Measurements from ENCODE around the gene RPL19.

RPL19 gene

DNA sequence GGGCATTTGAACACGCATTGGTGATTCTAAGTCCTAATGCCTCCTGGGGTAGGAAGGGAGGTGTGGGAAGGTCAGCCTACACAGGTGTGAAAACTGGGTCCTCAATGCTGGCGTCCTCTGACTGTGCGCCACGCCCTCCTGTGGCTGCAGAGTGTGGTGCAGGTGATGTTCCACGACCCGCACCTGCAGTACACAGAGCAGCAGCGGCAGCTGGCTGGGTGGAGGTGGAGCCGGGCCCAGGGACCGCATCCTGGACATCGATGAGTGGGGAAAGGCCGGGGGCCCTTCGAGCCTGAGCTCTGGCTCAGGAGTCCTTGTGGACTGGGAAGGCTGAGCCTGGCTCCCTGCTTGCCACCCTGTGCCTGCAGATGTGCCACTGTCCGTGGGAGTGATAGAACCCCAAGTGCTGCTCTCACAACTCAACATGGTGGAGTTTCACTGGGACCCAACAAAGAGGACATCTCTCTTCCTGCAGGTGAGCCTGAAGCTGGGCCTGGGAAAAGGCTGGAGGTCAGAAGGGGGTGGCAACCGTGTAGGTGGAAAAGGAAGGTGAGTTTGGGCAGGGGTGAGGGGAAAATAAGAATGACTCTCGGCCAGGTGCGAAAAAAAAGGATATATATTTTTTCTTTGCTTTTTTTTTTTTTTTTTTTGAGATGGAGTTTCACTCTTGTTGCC is 39.7 kb downstream of the RPL19 start:
- peak; percentile 71 for DNase-seq (ENCODE audit: extremely low read depth, insufficient read length)
- Histone ChIP-seq H3K27me3 (replicated peaks; ENCODE audit: control insufficient read depth, insufficient read depth, low read length) (no peaks in the 10 kb centered on the region; the same call in 1 of the 2 replicates), H3K36me3 (ENCODE audit: control insufficient read depth, insufficient read depth, low read length) (no peaks in the 10 kb centered on the region), H3K4me3 (replicated peaks; ENCODE audit: low read depth, low read length) (no peak overlapping the region)
- TF ChIP-seq, protein P1, sequence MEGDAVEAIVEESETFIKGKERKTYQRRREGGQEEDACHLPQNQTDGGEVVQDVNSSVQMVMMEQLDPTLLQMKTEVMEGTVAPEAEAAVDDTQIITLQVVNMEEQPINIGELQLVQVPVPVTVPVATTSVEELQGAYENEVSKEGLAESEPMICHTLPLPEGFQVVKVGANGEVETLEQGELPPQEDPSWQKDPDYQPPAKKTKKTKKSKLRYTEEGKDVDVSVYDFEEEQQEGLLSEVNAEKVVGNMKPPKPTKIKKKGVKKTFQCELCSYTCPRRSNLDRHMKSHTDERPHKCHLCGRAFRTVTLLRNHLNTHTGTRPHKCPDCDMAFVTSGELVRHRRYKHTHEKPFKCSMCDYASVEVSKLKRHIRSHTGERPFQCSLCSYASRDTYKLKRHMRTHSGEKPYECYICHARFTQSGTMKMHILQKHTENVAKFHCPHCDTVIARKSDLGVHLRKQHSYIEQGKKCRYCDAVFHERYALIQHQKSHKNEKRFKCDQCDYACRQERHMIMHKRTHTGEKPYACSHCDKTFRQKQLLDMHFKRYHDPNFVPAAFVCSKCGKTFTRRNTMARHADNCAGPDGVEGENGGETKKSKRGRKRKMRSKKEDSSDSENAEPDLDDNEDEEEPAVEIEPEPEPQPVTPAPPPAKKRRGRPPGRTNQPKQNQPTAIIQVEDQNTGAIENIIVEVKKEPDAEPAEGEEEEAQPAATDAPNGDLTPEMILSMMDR (IDR thresholded peaks at IDR 0.05; ENCODE audit: insufficient read depth, low read length, poor library complexity, severe bottlenecking): peak; percentile 87

DNA sequence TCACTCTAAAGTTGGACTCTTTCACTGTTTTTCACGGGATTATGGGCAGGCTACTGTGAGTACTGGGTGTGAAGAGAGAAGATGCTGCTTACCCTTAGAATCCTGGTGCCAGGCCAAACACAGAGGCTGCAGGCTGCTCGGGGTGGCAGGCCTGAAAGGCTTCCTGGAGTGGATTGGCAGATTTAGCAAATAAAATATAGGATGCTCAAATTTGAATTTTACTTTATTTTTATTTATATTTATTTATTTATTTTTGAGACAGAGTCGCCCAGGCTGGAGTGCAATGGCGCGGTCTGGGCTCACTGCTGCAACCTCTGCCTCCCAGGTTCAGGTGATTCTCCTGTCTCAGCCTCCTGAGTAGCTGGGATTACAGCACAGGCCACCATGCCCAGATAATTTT is 40.5 kb downstream of the RPL19 start:
- TF ChIP-seq, protein P1 (IDR thresholded peaks at IDR 0.05; ENCODE audit: insufficient read depth, low read length, poor library complexity, severe bottlenecking): no peak
- Histone ChIP-seq H3K36me3 (ENCODE audit: control insufficient read depth, insufficient read depth, low read length) (no peaks in the 10 kb centered on the region), H3K27me3 (replicated peaks; ENCODE audit: control insufficient read depth, insufficient read depth, low read length) (no peaks in the 10 kb centered on the region; the same call in 1 of the 2 replicates), H3K4me3 (replicated peaks; ENCODE audit: low read depth, low read length) (no peak overlapping the region)
- DNase-seq (ENCODE audit: extremely low read depth, insufficient read length): no peak

- no peak for DNase-seq (ENCODE audit: extremely low read depth, insufficient read length)
- TF ChIP-seq, protein P1 (IDR thresholded peaks at IDR 0.05; ENCODE audit: insufficient read depth, low read length, poor library complexity, severe bottlenecking): no peak
- Histone ChIP-seq H3K4me3 (replicated peaks; ENCODE audit: low read depth, low read length) (no peak overlapping the region), H3K36me3 (ENCODE audit: control insufficient read depth, insufficient read depth, low read length) (no peaks in the 10 kb centered on the region), H3K27me3 (replicated peaks; ENCODE audit: control insufficient read depth, insufficient read depth, low read length) (no peaks in the 10 kb centered on the region)
These were observed 43.1 kb downstream of the RPL19 start for GRCh38 chr17:39243155-39243554.

GRCh38 chr17:39244016-39244599 is 44.0 kb downstream of the RPL19 start:
- Histone ChIP-seq H3K4me3 (replicated peaks; ENCODE audit: low read depth, low read length) (no peak overlapping the region), H3K27me3 (replicated peaks; ENCODE audit: control insufficient read depth, insufficient read depth, low read length) (no peaks in the 10 kb centered on the region), H3K36me3 (ENCODE audit: control insufficient read depth, insufficient read depth, low read length) (no peaks in the 10 kb centered on the region)
- DNase-seq (ENCODE audit: extremely low read depth, insufficient read length): peak; percentile 41
- TF ChIP-seq, protein P1 (IDR thresholded peaks at IDR 0.05; ENCODE audit: insufficient read depth, low read length, poor library complexity, severe bottlenecking): no peak

DNA sequence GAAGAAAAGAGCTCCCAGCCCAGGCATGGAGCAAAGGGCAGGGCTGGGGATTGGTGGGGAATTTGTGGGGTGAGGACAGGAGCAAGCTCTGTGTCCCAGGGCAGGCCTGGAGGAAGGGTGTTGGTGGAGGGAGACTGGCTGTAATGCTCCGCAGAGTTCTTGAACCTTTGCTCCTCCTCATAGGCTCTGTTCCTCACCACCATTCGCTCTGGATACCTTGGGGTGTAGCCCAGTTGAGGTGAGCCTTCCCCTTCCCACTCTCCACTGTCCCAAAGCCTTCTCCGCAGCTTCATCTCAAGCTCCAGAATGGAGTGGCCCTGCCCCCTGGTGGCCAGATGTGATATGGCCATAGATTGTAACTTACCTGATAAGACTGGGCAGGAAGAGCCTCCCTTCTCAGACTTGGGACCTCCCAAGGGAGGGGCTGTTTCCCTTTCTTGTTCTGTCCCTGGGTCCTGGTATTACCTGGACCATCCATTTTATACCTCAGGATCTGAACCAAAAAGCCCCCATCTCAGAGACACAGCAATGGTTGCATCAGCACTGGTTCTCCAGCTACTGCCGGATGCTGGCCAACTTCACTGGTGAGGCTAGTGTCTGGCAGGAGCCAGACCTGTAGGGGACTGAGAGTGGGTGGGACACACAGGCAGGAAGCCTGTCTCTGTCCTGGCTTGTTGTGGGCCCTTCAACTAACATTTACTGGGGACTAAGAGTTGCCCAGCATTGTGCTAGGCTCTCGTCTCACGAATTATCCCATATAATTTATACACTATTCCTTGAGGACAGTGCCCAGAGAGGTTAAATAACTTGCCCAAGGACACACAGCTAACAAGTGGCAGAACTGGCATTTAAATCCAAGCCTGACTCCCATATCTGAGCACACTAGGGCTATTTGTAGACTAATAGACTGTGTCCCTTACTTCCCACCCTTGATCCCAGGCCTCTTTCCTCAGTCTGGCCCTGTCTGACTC is 44.8 kb downstream of the RPL19 start:
- H3K27me3 ChIP-seq (replicated peaks; ENCODE audit: control insufficient read depth, insufficient read depth, low read length): no peaks in the 10 kb centered on the region
- no peak overlapping the region for H3K4me3 ChIP-seq (replicated peaks; ENCODE audit: low read depth, low read length)
- TF ChIP-seq, protein P1 (IDR thresholded peaks at IDR 0.05; ENCODE audit: insufficient read depth, low read length, poor library complexity, severe bottlenecking): peak; percentile 92
- H3K36me3 ChIP-seq (ENCODE audit: control insufficient read depth, insufficient read depth, low read length): no peaks in the 10 kb centered on the region
- peak; percentile 50 for DNase-seq (ENCODE audit: extremely low read depth, insufficient read length)
